GM21390 (cell line): ENCODE results near the gene DIDO1.
A peak's percentile ranks its signal among the peaks of the same experiment; 100 is the strongest.
"Not testable (repeated sequence)": the region's sequence is repeated elsewhere in the genome, so short reads cannot be mapped to it uniquely, and the experiment has no call there.

Experiments
- ATAC-seq: cut with Tn5 transposase; IDR thresholded peaks from one replicate; pipeline ENCODE4 v1.9.1; 2021; ENCODE audit not compliant: unreplicated experiment

DIDO1 gene

DNA sequence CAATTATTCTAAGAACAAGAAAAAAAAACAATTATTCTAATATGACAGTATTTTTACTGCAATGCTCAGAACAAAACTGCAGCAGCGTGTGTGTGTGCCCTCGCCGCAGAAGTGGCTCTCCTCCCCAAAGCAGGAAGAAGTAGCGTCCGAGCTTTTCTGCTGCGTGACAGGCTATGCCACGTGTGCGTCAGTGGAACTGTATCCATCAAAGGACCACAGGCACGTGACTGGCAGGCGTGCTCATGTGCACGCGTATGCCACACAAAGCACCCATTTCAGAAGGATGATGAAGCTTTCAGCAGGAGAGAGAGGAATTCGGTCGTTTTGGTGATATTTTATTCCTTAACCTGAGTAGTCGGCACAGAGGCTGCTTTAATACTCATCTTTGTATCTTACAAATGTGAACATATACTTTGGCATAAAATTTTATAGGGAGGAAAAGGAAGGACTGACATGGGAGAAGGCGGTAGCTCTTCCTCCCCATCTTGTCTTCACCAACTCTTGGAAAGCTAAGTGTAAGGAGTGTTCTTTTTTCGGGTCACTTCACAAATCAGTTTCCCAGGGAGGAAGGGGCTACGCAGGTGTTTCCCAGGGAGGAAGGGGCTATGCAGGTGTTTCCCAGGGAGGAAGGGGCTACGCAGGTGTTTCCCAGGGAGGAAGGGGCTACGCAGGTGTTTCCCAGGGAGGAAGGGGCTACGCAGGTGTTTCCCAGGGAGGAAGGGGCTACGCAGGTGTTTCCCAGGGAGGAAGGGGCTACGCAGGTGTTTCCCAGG, 68.1 kb downstream of the DIDO1 start:
- ATAC-seq: no peak

DNA sequence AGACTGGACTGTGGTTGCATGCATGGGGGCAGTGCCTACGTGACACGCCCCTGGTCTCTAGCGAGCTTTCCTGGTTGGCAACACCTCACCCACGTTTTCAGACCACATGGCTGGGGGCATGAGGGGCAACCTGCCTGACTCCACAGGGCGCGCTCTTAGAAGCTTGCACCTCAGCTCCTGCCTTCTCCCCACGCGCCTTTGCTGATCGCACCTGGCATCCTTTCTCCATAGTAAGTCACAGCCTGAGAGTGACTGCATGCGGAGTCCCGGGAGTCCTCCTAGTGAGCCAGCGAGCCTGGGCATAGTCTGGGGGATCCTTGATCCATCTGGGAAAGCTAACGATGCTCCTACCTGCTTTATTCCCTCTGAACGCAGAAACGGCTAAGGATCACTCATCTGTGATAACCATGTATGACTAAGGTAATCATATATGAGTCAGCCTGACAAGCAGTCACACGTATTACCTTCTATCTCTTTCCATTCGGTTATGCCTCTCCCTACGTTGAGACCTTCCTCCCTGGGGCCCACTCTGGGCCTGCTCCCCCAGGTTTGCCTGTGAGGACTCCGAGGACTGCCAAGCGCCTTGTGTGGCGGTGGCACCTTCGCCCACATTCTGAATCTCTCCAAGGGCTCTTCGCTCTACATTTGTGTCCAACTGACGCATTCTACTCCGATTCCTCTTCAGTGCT, 69.2 kb downstream of the DIDO1 start:
- no peak for ATAC-seq

DNA sequence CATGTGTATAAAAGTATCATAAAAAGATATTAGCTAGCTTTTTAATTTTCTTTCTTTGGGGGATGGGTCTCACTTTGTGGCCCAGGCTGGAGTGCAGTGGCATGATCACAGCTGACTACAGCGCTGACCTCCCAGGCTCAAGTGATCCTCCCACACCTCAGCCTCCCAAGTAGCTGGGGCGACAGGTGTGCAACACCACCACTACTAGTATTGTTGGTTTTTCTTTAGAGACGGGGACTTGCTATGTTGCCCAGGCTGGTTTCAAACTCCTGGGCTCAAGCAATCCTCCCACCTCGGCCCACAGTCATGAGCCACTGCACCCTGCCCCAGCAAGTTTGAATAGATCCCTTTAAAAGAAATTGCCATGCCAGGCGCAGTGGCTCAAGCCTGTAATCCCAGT, 71.2 kb downstream of the DIDO1 start:
- ATAC-seq: no peak

DNA sequence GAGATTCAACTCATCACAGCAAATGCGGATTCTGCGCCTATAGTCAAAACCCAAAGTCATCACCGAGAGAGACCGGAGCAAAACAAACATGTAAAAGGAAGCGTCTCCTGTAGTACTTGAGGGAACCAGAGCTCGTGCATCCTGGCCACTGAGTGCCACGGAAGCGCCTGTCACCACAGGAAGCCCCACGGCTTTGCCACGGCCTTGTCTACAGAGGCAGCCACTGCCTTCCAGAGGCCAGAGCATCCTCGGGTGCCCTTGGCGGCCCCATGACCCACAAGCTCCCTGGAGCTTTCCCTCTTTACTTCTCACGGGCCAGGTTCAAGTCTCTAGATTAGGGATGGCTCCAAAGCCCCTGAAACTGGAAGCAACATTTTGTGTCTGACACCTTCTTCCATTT, 72.2 kb downstream of the DIDO1 start:
- no peak for ATAC-seq

DNA sequence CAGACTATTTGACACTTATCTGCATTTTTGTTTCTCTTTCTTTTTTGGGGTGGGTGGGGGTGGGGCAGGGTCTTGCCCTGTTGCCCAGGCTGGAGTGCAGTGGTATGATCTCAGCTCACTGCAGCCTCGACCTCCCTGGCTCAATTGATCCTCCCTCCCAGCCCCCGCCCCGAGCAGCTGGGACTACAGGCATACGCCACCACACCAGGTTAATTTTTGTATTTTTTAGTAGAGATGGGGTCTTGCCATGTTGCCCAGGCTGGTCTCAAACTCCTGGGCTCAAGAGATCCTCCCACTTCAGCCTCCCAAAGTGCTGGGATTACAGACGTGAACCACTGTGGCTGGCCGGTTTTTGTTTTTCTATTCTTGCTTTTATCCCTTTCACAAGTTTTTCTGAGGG, 73.0 kb downstream of the DIDO1 start:
- ATAC-seq: not testable (repeated sequence)

DNA sequence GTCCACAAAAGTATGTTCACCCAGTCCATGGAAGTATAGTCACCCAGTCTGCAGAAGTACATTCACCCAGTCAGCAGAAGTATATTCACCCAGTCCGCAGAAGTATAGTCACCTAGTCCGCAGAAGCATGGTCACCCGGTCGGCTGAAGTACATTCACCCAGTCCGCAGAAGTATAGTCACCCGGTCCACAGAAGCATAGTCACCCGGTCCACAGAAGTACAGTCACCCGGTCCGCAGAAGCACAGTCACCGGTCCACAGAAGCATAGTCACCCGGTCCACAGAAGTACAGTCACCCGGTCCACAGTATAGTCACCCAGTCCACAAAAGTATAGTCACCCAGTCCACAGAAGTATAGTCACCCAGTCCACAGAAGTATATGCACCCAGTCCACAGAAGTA, 73.5 kb downstream of the DIDO1 start:
- no peak for ATAC-seq

DNA sequence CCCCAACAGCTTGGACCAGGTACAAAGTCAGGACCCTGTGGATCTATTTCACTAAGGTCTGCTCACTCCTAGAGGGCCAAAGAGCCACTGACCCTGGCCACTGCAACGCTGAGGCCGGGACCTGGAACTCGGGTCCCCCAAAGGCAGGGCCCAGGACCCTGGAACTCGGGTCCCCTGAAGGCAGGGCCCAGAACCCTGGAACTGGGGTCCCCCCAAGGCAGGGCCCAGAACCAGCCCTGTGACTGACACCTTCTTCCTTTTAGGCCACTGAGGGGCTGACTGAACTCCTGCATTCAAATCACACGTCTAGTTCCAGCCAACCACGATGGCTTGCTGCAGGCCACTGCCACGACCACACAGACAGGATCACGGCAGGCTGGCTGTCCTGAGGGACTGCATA, 74.1 kb downstream of the DIDO1 start:
- ATAC-seq: no peak

DNA sequence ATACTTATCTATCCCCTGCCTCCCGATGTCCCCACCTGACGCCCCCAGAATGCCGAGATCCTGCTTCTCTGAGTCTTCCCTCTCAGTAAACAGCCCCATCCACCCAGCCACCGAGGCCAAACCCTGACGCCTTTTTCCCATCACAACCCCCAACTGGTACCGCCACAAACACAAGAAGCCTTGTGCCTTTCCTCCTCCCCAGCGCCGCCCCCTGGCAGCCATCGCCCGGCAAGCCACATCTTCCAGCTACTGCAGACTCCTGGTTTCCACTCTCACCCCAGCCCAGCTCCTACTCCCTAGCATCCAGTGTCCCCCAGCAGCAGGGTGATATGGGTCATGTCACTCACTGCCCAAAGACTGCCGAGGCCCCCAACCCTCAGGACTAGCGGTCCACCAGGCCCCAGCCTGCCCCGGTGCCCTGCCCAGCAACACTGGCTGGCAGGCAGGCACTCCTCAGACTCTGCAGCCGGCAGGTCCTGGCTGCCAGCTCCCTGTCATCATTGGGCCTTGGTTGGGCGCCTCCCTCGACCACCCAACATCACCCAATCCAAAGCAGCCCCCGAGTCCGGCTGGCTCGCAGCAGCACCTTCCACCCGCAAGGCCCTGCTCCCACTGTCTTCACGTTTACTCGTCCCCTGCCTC, 75.9 kb downstream of the DIDO1 start:
- ATAC-seq: no peak

DNA sequence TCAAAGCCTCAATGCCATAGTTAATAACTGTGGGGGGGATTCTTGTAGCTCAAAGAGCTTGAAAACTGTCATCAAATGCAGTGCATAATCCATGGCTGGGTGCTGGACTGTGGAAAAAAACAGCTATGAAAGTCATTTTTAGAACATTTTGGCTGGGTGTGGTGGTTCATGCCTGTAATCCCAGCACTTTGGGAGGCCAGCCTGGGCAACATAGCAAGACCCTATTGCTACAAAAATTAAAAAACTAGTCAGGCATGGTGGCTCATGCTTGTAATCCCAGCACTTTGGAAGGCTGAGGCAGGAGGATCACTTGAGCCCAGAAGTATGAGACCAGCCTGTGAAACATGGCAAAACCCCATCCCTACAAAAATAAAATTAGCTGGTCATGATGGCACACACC, 76.9 kb downstream of the DIDO1 start:
- no peak for ATAC-seq

DNA sequence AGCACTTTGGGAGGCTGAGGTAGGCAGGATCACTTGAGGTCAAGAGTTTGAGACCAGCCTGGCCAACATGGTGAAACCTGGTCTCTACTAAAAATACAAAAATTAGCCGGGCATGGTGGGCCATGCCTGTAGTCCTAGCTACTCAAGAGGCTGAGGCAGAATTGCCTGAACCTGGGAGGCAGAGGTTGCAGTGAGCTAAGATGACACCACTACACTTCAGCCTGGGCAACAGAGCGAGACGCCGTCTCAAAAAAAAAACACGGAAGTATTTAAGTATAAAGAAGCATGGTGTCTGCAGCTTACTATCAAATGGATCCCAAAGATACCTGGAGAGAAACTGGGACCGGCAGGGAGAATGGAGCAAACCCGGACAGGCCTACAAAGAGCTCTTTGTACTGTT, 77.4 kb downstream of the DIDO1 start:
- ATAC-seq: not testable (repeated sequence)

DNA sequence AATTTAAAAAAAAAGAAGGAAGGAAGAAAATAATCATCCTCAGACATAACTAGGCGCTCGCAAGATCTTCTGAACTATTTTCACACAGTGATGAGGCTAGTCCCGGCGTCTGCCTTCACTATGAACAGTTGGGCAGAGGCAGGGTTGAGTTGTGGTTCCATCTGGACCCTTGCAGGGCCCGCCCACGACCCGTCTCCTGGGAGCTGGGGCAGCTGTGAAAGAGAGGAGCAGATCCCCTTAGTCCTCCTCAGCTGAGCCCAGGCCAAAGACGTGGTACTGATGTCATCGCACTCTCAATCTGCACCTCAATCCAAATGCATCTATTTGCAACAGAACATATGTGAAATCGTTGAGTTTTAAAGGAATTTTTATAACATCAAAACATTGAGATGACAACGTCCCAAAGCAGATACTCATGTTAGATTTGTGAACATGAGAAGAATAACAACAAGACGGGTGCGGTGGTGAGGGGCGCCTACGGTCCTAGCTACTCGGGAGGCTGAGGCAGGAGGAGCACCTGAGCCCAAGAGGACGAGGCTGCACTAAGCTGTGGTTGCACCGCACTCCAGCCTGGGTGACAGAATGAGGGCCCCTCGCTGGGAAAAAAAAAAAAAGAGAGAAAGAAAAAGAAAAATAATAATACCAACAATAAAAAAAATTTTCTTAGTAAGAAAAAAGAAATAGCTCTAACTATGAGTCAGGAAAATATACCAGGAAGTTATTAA, 80.0 kb downstream of the DIDO1 start:
- no peak for ATAC-seq

DNA sequence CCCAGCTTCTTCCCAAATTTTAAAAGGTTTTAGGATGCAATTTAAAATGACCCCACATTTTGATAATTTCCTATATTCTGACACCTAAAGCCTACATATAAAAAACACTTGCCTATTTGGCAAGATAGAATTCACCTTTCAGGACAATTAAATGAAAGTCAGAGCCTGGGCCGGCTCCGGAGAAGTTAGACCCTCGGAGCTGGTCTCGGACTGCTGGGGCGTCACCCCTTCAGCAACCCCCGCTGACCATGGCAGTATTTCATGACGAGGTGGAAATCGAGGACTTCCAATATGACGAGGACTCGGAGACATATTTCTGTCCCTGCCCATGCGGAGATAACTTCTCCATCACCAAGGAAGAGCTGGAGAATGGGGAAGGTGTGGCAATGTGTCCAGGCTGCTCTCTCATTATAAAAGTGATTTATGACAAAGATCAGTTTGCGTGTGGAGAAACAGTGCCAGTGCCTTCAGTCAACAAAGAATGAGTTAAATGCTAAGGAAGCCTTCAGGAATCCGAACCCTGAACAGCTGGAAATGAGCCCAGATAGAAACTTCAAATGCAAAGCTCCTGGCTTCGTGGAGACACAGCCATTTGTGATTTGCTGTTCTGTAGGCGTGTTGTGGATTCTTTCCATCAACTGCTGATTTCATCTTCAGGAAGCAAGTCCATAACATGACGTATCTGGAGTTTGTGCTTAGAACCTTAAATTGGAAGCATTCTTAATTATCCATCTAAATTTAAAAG, 80.7 kb downstream of the DIDO1 start:
- ATAC-seq: no peak

DNA sequence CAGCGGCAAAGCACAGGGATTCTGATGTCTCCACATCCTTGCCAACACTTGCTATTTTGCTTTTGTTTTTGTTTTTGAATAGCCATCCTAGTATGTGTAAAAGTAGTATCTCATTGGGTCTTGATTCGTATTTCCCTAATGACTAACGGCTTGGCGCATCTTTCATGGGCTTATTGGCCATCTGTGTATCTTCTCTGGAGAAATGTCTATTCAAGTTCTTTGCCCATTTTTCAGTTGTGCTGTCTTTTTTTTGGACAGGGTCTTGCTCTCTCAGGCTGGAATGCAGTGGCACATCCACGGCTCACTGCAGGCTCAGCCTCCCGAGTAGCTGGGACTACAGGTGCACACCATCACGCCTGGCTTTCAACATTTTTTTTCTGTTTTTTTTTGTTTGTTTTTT, 82.1 kb downstream of the DIDO1 start:
- ATAC-seq: no peak

DNA sequence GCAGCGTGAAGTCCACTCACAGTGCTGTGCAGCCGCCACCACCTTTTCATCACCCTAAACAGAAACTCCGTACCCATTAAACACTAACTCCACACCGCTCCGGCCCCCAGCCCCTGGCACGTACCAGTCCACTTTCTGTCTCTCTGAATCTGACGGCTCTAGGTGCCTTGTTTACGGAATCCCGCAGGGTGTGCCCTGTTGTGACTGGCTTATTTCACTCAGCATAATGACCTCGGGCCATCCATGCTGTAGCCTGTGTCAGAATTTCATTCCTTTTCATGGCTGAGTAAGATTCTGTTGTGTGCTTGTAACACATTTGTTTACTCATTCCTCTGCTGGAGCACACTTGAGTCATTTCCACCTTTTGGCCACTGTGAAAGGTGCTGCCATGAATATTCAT, 82.6 kb downstream of the DIDO1 start:
- no peak for ATAC-seq

DNA sequence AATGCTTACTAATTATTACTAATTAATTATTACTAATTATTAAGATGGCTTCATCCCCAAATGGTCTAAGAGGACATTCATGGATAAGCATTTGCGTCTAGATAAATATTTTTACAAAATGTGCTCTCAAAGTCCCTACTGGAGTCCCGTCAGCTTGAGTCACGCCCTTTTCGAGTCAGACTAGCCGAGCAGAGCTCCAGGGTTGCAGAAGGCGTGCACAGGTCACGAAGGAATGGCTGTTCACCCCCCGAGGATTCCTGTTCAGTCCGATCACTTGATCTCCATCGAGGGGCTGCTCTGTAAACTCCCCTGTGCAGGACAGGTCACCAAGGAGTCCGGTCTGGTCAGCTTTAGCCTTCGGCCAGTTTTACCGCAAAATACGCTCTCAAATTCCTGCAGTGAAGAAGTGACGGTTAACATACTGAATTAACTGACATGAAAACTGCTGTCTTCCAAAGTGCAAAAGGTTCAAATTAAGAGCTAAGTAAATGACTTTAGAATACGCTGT, 84.5 kb downstream of the DIDO1 start:
- no peak for ATAC-seq

DNA sequence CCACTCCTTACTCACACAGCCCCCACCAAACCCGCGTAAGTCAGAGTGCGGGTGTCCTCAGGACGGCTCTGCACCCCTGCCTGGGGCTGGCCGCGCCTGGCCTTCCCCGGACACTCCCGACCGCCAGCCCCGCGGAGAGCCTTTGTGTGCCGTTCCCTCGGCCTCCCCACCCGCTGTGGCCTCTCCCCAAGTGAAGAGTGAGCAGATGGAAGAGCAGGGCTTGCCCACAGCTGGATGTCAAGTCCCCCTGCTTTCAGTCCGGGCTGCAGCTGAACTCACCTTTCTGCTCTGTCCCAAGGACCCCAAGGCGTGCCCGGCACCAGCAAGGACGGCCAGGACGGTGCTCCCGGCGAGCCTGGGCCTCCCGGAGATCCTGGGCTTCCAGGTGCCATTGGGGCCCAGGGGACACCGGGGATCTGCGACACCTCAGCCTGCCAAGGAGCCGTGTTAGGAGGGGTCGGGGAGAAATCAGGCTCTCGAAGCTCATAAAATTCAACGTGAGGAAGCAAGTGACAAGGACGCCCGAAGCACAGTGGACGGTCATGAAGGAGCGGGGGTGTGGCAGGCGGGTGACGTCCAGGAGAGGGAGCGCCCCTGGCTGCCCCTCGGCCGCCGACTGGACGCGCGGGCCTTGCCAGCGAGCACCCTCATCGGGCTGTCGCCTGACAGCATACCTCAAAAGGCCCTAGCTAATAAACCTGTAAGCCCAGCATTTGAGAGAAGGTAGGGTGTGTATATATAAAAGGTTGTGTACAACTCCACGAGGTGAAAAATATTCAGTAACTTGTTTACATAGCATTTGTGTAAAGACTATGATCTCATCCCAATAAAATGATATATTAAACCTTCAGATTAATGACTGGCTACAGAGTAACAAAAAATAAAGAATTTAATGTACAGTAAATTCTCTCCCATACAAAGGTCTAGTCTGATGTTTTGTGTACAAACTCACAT, 85.8 kb downstream of the DIDO1 start:
- ATAC-seq: no peak

DNA sequence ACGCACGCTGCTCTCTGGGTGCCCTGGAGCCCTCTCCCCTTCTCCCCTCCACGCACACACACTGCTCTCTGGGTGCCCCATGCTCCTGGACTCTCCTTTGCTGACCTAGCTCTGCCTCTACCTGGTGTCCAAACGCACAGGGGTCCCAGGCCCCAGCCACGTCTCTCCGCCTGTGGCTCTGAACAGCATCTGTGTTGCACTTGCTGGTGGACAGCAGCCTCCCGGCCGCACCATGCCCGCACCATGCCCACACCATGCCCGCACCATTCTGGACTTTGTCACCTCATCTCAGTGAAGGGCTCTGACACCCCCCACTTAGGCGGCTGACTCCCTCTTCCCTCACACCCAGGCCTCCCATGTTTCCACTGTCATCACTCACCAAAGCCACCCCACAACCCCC, 86.5 kb downstream of the DIDO1 start:
- ATAC-seq: no peak

DNA sequence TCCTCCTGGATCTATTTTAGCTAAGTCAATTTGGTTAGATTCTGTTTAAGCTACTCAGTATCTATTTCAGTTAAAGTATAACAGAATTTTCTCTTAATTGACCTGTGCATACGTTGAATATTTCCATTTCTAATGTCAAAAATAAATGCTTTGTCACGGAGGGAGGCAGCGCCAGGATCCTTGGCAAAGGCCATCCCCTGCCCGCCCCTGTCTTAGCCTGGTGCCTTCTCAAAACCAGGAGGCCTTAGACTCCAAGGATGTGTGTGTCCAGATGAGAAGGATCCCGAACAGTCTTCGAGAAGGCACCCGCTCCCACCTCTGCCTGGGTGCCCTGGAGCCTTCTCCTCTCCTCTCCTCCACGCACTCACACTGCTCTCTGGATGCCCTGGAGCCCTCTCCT, 87.0 kb downstream of the DIDO1 start:
- ATAC-seq: no peak

DNA sequence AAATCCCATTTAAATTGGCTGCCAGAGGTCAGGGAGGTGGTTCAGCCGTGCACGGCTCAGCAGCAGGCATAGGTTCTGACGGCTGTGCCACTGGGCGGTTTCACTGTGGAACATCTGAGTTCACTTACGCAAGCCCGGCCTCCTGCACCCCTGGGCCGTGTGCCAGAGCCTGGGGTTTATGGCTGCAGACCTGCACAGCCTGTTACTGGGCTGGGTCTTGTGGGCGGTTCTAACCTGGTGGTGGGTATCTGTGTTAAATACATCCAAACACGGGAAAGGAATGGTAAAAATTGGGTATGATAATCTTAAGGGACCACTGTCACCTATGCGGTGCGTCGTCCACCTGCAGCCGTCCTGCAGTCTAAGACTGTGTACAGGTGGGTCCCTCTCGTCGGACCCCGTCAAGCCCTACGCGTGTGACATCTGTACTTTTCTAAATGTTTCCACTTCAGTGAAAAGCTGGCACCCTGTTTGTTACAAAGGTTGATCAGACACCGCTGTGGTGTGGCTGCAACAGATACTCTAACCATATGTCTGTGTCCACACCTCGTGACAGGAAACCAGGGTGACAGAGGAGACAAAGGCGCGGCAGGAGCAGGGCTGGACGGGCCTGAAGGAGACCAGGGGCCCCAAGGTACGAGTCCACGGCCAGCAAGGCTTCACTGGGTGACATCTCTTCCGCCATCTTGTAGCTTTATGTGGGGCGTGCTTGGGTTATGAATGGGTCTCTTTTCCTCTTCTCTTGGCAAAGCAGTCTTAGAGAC, 88.0 kb downstream of the DIDO1 start:
- peak; percentile 74 for ATAC-seq
